NB4 (cell line): ENCODE results near the gene RGS9.

Experiments used
- DNase-seq: peaks from one replicate; pipeline ENCODE4 v3.0.0; 2010; ENCODE audit warnings: low read depth
- H3K4me3 ChIP-seq: one replicate; pipeline ENCODE4 v1.5.1; 2011; ENCODE audit warnings: mild to moderate bottlenecking, low read depth, low read length, moderate library complexity
- MYC ChIP-seq: IDR thresholded peaks from 2 replicates; pipeline ENCODE4 v1.6.1; 2011; ENCODE audit warnings: low read depth, low read length
- POLR2A ChIP-seq: IDR thresholded peaks from 2 replicates; pipeline ENCODE4 v1.6.1; 2011; ENCODE audit warnings: mild to moderate bottlenecking; ENCODE audit not compliant: insufficient read length; ENCODE audit errors: extremely low read depth
- TF ChIP-seq, protein P1 (sequence below): IDR thresholded peaks from 2 replicates; pipeline ENCODE4 v1.6.1; 2011; ENCODE audit warnings: low read depth, low read length
- TF ChIP-seq, protein P2 (sequence below): IDR thresholded peaks from one replicate; pipeline ENCODE4 v1.5.1; 2012; ENCODE audit warnings: low read depth, low read length

RGS9 gene

DNA sequence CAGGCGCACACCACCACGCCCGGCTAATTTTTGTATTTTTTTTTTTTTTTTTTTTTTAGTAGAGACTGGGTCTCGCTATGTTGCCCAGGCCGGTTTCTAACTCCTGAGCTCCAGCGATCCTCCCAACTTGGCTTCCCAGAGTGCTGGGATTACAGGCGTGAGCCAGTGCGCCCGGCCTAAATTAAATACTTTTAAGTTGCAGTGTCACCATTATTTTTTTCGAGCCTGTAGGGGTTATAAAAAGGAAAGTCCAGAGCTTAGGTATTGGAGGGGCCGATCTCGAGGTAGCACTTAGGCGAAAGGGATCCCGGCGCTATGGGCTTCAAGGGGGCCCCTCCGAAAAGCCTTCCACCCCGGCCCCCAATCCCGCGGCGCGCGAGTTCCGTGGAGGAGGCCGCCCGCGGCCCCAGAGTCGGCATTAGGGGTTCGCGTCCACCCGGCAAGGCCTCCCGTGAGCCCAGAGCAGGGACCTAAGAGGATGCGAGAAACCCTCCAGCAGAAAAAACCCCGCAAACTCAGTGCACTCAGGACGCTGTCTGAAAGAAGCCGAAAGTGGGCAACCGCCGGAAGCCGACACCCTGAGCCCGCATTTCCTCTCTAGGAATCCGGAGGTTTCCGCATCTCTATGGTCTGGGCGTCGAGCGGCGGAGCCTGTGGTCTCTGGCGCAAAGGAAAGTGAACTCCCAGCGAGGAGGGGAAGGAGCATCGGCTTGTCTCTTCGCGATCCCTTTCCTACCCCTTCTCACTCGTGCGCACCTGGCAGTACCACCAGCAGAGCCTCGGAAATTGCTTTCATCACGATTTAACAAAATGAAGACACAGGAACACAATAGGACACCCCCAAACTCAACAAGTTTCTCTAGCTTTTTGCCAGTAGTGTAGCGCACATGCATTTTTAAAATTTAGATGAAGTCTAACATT lies 14.1 kb upstream of the RGS9 start:
- TF ChIP-seq, protein P1, sequence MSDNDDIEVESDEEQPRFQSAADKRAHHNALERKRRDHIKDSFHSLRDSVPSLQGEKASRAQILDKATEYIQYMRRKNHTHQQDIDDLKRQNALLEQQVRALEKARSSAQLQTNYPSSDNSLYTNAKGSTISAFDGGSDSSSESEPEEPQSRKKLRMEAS: 0 out of 2 replicates have a peak, but pooled peaks have one; percentile 35
- TF ChIP-seq POLR2A (peak; percentile 67), MYC (no peak)
- TF ChIP-seq, protein P2, sequence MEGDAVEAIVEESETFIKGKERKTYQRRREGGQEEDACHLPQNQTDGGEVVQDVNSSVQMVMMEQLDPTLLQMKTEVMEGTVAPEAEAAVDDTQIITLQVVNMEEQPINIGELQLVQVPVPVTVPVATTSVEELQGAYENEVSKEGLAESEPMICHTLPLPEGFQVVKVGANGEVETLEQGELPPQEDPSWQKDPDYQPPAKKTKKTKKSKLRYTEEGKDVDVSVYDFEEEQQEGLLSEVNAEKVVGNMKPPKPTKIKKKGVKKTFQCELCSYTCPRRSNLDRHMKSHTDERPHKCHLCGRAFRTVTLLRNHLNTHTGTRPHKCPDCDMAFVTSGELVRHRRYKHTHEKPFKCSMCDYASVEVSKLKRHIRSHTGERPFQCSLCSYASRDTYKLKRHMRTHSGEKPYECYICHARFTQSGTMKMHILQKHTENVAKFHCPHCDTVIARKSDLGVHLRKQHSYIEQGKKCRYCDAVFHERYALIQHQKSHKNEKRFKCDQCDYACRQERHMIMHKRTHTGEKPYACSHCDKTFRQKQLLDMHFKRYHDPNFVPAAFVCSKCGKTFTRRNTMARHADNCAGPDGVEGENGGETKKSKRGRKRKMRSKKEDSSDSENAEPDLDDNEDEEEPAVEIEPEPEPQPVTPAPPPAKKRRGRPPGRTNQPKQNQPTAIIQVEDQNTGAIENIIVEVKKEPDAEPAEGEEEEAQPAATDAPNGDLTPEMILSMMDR: no peak
- peak; percentile 92 for DNase-seq
- peak overlapping the region; percentile 61 for H3K4me3 ChIP-seq

DNA sequence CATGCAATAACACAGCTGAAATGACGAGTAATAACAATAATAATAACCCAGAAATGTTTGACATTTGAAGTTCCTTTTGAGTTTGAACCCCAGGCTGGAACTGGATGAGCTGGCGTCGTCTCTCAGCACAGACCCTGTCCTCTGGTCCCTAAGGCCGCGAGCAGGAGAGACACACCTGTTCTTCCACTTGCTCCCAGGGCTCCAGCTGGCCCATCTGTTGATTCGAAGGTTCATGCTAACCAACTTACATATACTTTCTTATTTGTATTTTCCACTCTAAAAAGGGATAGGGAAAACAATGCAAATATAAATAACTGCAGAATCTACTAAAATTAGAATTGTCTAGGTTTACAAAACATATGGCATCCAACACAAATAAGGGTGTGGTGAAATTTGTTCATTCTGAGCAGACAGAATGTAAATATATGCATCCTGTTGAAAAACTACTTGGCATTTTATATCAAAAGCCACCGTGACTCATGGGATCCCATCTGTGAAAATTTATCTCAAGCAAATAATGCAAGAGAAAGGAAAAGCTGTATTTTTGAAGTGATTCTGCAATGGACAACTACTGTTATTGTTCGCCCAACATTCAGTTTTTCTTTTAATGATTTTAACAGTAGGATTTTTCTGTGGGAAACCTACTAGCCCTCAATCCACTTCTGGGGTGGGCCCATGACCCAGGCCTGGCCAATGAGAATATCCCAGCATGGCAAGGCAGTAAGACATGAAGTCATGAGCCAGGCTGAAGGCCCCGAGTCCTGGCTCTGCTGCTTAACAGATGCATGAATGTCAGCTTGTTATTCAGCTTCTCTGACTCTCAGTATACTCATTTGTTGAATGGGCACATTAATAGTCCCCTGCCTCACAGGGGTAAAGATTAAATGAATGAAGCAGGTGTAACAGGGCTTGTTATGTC lies 13.2 kb upstream of the RGS9 start:
- TF ChIP-seq, protein P2: no peak
- TF ChIP-seq, protein P1: no peak
- TF ChIP-seq POLR2A: no peak
- no peak for TF ChIP-seq MYC
- DNase-seq: no peak
- H3K4me3 ChIP-seq: peak overlapping the region; percentile 61

DNA sequence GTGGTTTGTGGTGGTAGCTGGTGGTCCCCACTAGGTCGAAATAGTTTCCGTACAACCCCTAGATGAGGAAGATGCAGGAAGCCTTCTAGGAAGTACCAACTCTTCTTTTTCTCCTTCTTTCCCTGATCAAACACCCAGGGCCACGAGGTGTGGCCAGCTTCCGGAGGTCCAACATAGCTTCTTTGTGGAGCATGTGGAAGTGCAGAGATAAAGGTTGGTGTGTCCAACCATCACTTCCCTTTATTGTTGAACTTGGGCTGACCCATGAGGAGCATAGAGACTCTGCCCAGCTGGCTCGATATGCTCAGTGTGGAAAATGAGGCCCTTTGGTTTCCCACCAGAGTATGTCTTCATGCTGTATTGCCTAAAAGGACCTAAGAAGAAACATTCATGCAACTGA lies 6.3 kb upstream of the RGS9 start:
- TF ChIP-seq, protein P2: no peak
- TF ChIP-seq, protein P1: no peak
- TF ChIP-seq MYC (no peak), POLR2A (no peak)
- H3K4me3 ChIP-seq: no peak overlapping the region
- DNase-seq: peak; percentile 19

DNA sequence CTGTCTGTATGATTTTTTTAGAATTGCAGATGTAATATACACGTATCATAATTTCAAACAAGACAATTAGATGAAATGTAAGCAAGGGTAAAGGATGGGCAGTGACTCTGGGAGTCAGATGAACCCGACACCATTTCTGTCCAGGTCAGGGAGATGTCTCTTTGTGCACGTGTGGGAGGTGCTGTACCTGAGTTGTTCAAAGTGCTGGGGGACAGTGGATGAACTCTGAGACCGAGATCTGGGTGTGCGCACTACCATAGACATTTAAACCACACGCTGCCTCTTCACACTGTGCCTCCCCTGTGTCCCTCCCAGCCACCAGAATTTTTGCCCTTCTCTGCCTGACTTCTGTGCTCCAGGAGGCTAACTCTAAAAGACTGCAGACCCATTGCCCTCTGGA lies 5.9 kb upstream of the RGS9 start:
- no peak overlapping the region for H3K4me3 ChIP-seq
- TF ChIP-seq MYC (no peak), POLR2A (no peak)
- TF ChIP-seq, protein P1: no peak
- TF ChIP-seq, protein P2: no peak
- no peak for DNase-seq

DNA sequence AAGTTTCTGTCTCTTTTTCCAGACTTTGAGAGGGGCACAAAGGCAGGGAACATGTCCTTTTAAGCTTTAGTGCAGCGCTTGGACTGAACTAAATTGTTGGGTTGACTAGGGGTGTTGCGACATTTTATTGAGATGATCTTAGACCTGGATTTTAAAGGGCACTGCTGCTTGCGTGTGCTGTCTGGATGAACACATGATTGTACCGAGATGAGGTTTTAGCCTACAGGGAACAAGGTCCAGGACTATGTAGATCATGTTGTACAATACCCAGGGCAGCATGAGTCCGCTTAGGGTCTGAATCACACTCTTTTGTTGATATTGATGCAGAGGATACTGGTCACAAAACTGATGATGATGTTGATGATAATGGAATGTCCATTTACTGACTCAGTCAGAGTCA lies 5.2 kb upstream of the RGS9 start:
- H3K4me3 ChIP-seq: no peak overlapping the region
- no peak for DNase-seq
- TF ChIP-seq, protein P2: no peak
- TF ChIP-seq, protein P1: no peak
- TF ChIP-seq POLR2A: no peak
- TF ChIP-seq MYC: no peak
